Stomach smooth muscle (tissue), 2 donors: ENCODE results near the gene OSCP1.
A peak's percentile ranks its signal among the peaks of the same experiment; 100 is the strongest.

Experiments
- H3K27ac ChIP-seq: one replicate; pipeline ENCODE4 v1.7.0; 2013; ENCODE audit warnings: mild to moderate bottlenecking, low read length, inconsistent platforms
- H3K27me3 ChIP-seq, 2 donors: one replicate each; pipeline ENCODE4 v1.7.0; 2013; ENCODE audit warnings: low read length in 2 of 2; ENCODE audit not compliant: insufficient read depth in 2 of 2, control insufficient read depth in 1 of 2
- H3K36me3 ChIP-seq, 2 donors: one replicate each; pipeline ENCODE4 v1.7.0; 2013; ENCODE audit warnings: low read length in 2 of 2; ENCODE audit not compliant: control insufficient read depth in 2 of 2, insufficient read depth in 2 of 2
- H3K4me1 ChIP-seq: one replicate; pipeline ENCODE4 v1.7.0; 2013; ENCODE audit warnings: low read length; ENCODE audit not compliant: control insufficient read depth, insufficient read depth
- H3K4me3 ChIP-seq, 2 donors: one replicate each; pipeline ENCODE4 v1.7.0; 2013; ENCODE audit warnings: low read length in 2 of 2
- H3K9ac ChIP-seq, 2 donors: one replicate each; pipeline ENCODE4 v1.7.0; 2013; ENCODE audit warnings: low read length in 2 of 2, mild to moderate bottlenecking in 1 of 2
- H3K9me3 ChIP-seq, 2 donors: one replicate each; pipeline ENCODE4 v1.7.0; 2013; ENCODE audit warnings: low read length in 2 of 2; ENCODE audit not compliant: control insufficient read depth in 2 of 2
- donor health status: healthy.
- donor health status: Pancreatic carcinoma.

OSCP1 gene

DNA sequence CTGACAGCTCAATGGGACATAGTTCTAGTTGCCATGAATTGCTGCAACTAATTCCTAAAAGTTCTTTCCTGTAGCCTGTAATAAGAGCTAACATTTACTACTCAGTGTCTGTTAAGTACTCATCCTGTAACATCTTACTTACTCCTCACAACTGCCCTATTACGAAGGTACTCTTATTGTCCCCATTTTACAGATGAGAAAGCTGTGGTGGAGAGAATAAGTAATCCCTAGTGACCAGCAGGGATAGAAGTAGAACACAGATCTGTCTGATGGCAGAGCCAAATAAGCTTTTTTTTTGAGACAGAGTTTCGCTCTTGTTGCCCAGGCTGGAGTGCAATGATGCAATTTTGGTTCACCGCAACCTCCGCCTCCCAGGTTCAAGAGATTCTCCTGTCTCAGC, 67.6 kb downstream of the OSCP1 start:
- H3K27me3 ChIP-seq = no peaks in the 10 kb centered on the region
- H3K4me1 ChIP-seq = peaks cover 47% of the 10 kb centered on the region
- H3K4me3 ChIP-seq = no peak overlapping the region
- no peak overlapping the region for H3K27ac ChIP-seq
- H3K9ac ChIP-seq = no peak overlapping the region
- H3K9me3 ChIP-seq = no peaks in the 10 kb centered on the region
- H3K36me3 ChIP-seq = peaks cover 2 to 3% of the 10 kb centered on the region in 2 donors

DNA sequence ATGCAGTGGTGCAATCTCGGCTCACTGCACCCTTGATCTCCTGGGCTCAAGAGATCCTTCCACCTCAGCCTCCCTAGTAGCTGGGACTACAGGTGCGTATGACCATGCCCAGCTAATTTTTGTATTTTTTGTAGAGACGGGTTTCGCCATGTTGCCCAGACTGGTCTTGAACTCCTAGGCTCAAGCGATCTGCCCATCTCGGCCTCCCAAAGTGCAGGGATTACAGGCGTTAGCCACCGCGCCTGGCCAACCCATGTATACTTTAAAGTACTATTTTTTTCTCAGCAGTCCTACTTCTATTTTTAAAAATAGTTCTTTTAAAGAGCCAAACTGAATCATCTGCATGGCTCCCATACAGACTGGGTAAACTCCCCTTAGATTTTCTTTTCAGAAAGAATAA, 68.0 kb downstream of the OSCP1 start:
- no peak overlapping the region for H3K27ac ChIP-seq
- no peak overlapping the region for H3K4me3 ChIP-seq
- H3K27me3 ChIP-seq = no peaks in the 10 kb centered on the region
- H3K4me1 ChIP-seq = peaks cover 42% of the 10 kb centered on the region
- H3K9ac ChIP-seq = no peak overlapping the region
- no peaks in the 10 kb centered on the region for H3K9me3 ChIP-seq
- peaks cover 2 to 4% of the 10 kb centered on the region in 2 donors for H3K36me3 ChIP-seq

DNA sequence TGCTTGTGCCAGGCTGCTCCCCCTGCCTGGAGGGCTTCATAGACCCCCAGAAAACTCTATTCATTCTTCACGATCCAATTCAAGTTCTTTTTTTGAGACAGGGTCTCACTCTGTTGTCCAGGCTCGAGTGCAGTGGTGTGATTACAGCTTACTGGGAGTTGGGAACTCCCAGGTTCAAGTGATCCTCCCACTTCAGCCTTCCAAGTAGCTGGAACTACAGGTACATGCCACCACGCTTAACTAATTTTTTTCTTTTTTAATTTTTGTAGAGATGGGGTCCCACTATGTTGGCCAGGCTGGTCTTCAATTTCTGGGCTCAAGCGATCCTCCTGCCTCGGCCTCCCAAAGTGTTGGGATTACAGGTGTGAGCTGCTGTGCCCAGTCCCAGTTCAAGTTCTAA, 68.8 kb downstream of the OSCP1 start:
- peaks cover 2 to 4% of the 10 kb centered on the region in 2 donors for H3K36me3 ChIP-seq
- no peak overlapping the region for H3K9ac ChIP-seq
- no peaks in the 10 kb centered on the region for H3K27me3 ChIP-seq
- peaks cover 35% of the 10 kb centered on the region for H3K4me1 ChIP-seq
- H3K4me3 ChIP-seq = no peak overlapping the region
- H3K27ac ChIP-seq = no peak overlapping the region
- H3K9me3 ChIP-seq = no peaks in the 10 kb centered on the region

DNA sequence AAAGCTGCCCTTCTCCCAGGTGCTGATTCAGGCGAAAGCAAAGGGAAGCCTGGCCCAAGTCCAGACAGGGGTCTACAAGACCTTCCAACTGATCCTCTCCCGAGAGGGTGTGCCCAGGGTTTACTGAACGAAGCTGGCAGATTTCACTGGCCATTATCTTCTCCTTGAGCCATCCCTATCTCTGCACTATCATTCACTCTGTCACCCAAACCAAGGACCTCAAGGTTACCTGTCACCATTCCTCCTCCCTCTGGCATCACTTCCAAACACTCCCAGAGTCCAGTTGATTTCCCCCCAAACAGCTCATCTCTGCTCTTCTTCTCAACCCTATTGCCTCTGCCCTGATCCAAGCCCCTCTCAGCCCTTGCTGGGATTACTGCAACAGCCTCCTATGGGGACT, 69.5 kb downstream of the OSCP1 start:
- no peak overlapping the region for H3K4me3 ChIP-seq
- no peaks in the 10 kb centered on the region for H3K27me3 ChIP-seq
- H3K36me3 ChIP-seq = peaks cover 2 to 4% of the 10 kb centered on the region in 2 donors
- no peak overlapping the region for H3K27ac ChIP-seq
- H3K9me3 ChIP-seq = no peaks in the 10 kb centered on the region
- peaks cover 40% of the 10 kb centered on the region for H3K4me1 ChIP-seq
- peak overlapping the region in 1 of 2 donors; percentile 21 for H3K9ac ChIP-seq

DNA sequence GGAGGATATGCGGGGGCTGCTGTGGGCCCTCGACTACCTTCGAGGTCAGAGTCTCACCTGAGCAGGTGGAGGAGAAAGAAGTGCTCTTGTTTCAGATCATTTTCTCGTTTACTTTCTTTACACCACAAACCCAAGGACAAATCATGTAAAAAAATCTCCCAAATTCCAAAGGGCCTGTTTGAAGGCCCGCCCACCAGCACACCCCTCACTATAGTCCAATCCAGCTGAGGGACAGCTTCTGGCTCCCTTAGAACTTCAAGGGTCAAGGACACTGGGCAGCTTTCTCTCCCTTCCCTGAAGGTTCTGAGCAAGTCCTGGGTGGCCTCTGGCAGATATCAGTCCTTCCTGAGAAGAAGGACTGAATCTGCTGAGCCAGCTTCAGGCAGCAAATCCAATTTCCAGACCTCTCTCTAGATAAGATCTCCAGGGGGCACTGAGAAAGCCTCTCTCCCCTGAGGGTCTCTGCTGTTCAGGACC, 70.1 kb downstream of the OSCP1 start:
- Histone ChIP-seq H3K9me3 (no peaks in the 10 kb centered on the region), H3K4me3 (no peak overlapping the region), H3K27me3 (no peaks in the 10 kb centered on the region), H3K4me1 (peaks cover 43% of the 10 kb centered on the region), H3K9ac (peak overlapping the region in 1 of 2 donors; percentile 36), H3K36me3 (peaks cover 2 to 4% of the 10 kb centered on the region in 2 donors), H3K27ac (no peak overlapping the region)

DNA sequence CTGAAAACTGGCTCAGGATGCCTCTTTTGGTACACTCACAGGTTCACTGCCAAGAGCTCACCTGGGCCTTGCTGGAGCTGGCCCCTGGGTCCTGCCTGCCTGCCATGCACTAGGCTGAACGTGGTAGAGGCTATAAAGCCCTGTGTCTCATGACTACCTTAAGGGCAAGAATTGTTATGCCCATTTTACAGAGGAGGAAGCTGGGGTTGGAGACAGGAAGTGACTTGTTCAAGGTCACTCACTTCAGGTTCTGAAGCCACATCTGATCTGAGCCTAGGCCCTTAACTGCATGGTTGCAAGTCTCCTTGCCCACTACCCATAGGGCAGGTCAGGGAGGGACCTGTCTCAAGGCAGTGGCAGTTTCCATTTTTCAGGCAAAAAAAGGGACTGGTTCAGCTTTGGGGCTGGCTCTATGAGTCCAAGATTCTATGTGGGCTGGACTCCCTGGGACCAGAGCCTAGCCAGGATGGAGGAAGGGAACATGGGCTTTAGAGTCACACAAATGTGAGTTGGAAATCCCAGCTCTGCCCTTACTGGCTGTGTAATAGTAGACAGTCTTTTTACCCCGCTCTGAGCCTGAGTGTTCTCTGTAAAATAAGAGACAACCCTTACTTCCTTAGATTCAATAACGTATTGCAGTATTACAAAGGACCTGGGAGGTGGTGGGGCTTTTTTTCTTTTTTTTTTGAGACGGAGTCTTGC, 72.3 kb downstream of the OSCP1 start:
- H3K27me3 ChIP-seq = no peaks in the 10 kb centered on the region
- no peak overlapping the region for H3K9ac ChIP-seq
- peaks cover 46% of the 10 kb centered on the region for H3K4me1 ChIP-seq
- H3K4me3 ChIP-seq = no peak overlapping the region
- H3K36me3 ChIP-seq = peaks cover 2 to 4% of the 10 kb centered on the region in 2 donors
- H3K27ac ChIP-seq = peak overlapping the region; percentile 18
- H3K9me3 ChIP-seq = no peaks in the 10 kb centered on the region

DNA sequence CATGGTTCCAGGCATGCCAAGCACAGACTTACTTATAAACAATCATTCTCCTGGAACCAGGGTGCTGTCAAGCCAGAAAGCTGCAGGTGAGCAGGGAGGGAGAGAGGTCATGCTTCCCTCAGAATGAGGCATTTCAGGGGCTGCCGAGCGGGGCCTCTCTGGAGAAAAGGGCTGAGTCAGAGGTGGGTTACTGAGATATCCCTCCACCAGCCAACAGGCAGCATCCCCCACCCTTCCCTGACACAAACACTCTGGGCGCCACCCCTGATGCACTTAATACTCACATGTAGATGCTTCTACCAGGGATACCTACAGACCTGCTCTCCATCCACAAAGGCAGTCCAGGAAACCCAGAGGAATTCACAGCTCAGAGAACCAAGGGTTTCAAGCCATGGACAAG, 77.6 kb downstream of the OSCP1 start:
- H3K27ac ChIP-seq = peak overlapping the region; percentile 95

DNA sequence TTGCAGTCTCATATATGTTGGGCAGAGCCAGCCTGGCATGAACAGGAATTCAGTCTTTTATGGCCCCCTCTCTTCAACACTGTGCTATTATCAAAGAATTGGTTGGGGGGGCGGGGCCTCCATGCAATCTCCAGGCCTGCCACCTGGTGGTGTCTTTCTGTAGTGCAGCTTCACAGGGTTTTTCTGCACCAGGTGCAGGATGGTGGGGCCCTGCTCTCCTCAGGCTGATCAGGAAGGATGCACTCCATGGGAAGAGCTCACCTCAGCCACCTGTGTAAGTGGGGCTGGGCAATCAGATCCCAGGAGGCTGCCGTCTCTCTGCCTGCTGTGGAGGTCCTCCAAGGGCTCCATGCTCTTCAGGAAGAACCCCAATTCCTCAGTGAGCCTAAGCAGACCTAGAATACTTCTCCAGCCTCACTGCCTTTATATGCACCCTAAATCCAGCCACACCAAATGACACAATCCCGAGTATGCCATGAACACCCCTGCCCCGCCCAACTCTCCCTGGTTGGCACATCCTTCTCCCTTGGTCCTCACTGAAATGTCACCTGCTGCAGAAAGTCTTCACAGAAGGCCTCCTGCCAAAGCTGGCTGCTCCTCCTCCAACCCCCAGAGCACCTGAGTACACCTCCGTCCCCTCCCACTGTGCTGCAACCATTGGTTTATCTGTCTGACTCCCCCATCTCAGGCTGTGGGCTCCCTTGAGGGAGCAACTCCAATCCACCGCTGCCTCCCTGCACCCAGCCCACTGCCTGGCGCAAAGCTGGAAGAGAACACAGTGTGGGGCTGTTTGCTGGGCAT, 81.0 kb downstream of the OSCP1 start:
- Histone ChIP-seq H3K27ac (no peak overlapping the region), H3K36me3 (peaks cover 10% of the 10 kb centered on the region in 2 donors), H3K4me1 (peaks cover 49% of the 10 kb centered on the region), H3K27me3 (no peaks in the 10 kb centered on the region), H3K9me3 (no peaks in the 10 kb centered on the region), H3K4me3 (no peak overlapping the region), H3K9ac (no peak overlapping the region)

More for the DNA sequence above, 77.6 kb downstream of the OSCP1 start:
- H3K4me3 ChIP-seq = no peak overlapping the region
- H3K36me3 ChIP-seq = peaks cover 4 to 5% of the 10 kb centered on the region in 2 donors
- H3K4me1 ChIP-seq = peaks cover 49% of the 10 kb centered on the region
- H3K27me3 ChIP-seq = no peaks in the 10 kb centered on the region
- H3K9ac ChIP-seq = peak overlapping the region in 1 of 2 donors; percentile 67
- H3K9me3 ChIP-seq = no peaks in the 10 kb centered on the region
